Measurements from ENCODE around the gene SELENOV.

SELENOV gene

GRCh38 chr19:39525205-39525604 is 10.3 kb downstream of the SELENOV start:
- no peak for DNase-seq

GRCh38 chr19:39531834-39532232 is 16.9 kb downstream of the SELENOV start:
- DNase-seq: no peak

- DNase-seq: peak; percentile 90
Observed at GRCh38 chr19:39532233-39533002, 17.5 kb downstream of the SELENOV start, which contains the start of gene EID2B. Gene EID2B (minus strand): TSS chr19:39532852. CDS start chr19:39532802, 50 bp downstream.

- DNase-seq: no peak
Observed at GRCh38 chr19:39533003-39533512, 18.1 kb downstream of the SELENOV start.

GRCh38 chr19:39533791-39534190 is 18.9 kb downstream of the SELENOV start:
- DNase-seq: no peak

DNA sequence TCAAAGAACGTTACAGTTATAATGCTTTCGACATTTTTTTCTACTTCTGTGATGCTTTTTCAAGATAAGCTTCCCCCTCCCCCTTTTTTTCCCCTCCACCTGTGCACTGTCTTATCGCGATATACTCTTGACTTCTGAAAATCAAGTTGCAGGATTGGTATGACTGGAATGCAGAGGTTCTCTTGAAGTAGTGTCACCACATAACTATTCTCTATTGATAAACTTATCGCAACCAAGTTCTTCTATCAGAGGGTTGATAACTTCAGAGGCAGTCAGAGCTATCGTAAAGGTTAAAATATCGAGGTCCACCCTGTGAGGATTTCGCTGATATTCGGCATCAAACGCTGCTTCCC is 24.2 kb downstream of the SELENOV start:
- no peak for DNase-seq

DNA sequence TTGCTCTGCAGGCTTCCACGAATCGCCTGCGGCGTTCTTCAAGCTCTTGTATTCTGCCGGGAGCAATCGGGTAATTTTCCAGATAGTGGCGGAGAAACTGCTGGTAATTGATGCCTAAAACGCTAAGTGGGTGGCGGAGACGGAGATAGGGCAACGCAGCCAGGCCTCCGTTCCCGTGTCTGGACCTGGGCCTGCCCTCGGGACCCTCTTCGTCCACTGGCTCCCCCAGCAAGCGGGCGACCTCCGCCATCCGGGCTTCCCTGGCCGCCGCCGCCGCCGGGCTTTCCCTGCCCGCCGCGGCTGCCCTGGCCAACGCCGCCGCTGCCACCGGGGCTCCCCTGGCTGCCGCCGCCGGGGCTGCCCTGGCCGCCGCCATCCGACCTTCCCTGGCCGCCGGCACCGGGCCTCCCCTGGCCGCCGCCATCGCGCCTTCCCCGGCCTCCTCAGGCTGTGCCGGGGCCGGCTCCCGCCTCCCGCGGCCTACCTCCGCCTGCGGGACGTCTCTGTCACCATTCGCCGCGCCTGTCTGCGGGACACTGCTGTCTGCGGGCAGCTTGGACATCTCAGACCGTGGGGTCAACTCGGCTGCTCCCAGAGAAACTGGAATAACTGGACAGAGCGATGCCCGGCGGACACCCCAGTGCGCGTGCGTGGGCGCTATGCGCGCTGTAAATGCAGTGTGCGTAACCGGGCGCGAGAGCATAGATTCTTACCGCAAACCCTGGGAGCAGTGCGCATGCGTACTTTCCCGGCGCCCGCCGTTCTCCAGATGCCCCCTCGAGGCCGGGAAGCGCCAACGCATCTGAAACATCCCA is 24.8 kb downstream of the SELENOV start, which contains the start of gene EID2:
TSS of gene EID2 (minus strand) at position 644 of the 815 bp plus-strand sequence. CDS start at position 562, 82 bp downstream.
- DNase-seq: peak; percentile 89

- peak; percentile 25 for DNase-seq
Observed at GRCh38 chr19:39540333-39540673, 25.4 kb downstream of the SELENOV start.

DNA sequence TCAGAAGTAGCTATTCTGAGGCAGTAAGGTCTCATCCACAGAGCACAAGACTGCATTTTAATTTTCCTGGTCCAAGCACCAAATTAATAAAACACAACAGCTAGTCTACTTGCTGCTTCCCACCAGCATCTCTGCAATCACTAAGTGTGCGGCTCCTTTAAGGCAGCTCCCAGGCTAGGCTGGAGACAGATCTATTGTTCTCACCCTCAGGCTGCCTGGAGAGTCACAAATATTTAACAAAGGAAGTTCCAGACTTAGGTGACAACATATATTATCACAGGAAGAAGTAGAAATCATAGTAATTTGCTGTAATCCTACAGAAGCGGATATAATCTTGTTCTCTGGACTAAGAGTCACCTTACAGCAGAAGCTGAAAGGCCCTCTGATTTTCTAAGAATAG is 27.3 kb downstream of the SELENOV start:
- no peak for DNase-seq

DNA sequence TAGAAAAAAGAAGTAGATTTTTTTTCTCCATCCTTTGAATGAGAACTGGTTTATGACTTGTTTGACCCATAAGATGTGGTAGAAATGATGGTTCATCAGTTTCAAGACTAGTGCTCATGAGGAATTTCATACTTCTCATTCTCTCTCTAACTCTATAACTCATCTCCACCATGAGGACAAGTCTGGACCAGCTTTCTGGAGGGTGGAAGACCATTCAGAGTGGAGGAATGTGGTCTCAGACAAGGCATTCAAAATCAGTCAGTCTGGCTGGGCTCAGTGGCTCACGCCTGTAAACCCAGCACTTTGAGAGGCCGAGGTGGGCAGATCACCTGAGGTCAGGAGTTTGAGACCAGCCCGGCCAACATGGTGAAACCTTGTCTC is 28.5 kb downstream of the SELENOV start:
- DNase-seq: no peak

- DNase-seq: no peak
Observed at GRCh38 chr19:39544226-39544903, 29.4 kb downstream of the SELENOV start.

GRCh38 chr19:39544911-39545310 is 30.0 kb downstream of the SELENOV start:
- no peak for DNase-seq

- no peak for DNase-seq
Observed at GRCh38 chr19:39546599-39546998, 31.7 kb downstream of the SELENOV start.

DNA sequence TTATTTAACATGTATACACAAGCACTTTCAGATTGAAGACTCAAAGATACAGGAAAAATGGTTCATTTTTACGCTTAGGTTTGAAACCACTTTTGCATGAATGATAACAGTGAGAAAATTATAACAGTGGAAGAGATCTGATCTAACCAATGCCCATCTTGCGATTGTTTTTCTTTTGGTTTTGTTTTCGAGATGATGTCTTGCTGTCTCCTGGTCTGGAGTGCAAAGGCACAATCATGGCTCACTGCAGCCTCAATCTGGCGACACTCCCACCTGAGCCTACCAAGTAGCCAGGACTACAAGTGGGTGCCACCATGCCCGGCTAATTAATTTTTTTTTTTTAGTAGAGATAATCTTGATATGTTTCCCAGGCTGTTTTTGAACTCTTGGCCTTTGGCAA is 35.3 kb downstream of the SELENOV start:
- no peak for DNase-seq

GRCh38 chr19:39553082-39553652 is 38.2 kb downstream of the SELENOV start:
- DNase-seq: no peak

- DNase-seq: no peak
Observed at GRCh38 chr19:39554701-39555311, 39.9 kb downstream of the SELENOV start.

DNA sequence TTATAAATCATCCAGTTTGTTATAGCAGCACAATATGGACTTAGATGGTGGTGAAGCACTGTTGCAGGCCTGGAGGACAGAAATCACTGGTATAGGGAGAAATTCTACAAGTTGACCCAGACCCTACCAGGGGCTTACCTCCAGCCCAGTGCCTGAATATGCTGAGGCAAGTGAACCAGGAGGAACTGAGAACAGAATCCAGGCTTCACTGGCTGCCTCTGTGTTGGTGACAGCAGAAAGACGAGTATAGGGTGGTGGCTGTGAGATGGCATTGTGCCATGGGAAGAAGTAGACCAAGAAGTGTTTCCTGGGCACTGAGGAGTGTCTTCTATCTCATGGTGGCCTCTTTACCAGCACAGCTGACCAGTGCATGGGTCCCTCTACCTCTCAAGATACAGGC is 40.9 kb downstream of the SELENOV start:
- no peak for DNase-seq

- peak; percentile 49 for DNase-seq
Observed at GRCh38 chr19:39557811-39558623, 43.1 kb downstream of the SELENOV start.

DNA sequence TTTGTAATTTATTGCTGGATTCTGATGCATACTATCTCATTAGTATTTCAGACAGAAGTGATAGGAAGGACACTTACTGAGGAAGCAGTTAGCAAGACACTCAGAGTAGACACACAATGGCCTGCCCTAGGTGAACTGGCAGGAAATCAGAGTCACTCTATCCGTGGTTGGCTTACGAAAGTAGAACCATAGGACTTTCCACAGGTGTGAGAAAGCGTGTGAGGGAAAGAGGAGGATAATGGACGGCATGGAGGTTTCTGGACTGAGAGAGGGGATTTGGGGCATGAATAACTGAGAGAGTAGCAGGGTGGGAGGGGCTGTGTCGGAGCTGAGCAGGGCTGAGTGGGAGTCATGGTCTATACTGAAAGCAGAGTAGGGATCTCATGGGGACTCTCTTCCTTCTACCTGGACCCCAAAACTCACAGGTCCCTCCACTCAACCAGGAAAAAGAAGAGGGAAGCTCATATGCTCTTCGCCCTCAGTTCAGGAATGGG is 43.7 kb downstream of the SELENOV start:
- DNase-seq: no peak

- no peak for DNase-seq
Observed at GRCh38 chr19:39563408-39563807, 48.5 kb downstream of the SELENOV start.

- DNase-seq: no peak
Observed at GRCh38 chr19:39566064-39566463, 51.1 kb downstream of the SELENOV start.

DNA sequence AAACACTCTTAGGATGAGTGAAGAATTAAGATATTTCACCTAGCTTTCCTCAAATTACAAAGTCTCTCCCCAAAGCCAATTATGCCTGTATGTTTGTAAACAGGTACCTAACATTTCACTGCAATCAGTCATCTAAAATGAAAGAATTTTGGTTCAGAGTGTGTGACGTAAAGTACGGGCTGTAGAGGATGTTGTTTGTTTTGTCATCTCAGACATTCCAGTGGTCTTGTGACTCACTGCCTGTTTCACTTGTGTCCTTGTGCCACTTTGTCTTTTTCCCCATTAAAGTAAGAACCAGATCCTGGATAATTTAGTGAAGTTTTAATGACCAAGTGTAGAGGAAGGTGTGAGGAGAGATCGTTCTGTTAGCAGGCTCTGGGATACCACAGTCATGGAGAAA is 53.7 kb downstream of the SELENOV start:
- no peak for DNase-seq

All from NCI-H1092 treated with DMSO at 0.1 percent for 48 hours (cell line).